Upper lobe of right lung (tissue), 1 donor: Measurements from ENCODE around the gene HMGB3. TPM values are rescaled to one million over a fixed set of nuclear protein-coding genes. Genes with fewer than 3 reads are reported as not detected.

ENCODE experiments used
- ATAC-seq: fragments of 200-7000 bp; cut with Tn5 transposase; one replicate; pipeline ENCODE4 v1.9.1; 2020; ENCODE audit warnings: mild to moderate bottlenecking, moderate library complexity
- DNase-seq: peaks from one replicate; pipeline ENCODE4 v3.0.0-alpha.2; 2020
- H3K27ac ChIP-seq: fragments of 200-600 bp; one replicate; pipeline ENCODE4 v1.8.0; 2022
- H3K27me3 ChIP-seq: fragments of 200-600 bp; one replicate; pipeline ENCODE4 v1.8.0; 2022; ENCODE audit warnings: mild to moderate bottlenecking
- H3K36me3 ChIP-seq: fragments of 200-600 bp; one replicate; pipeline ENCODE4 v1.8.0; 2022
- H3K4me1 ChIP-seq: fragments of 200-600 bp; one replicate; pipeline ENCODE4 v1.8.0; 2022
- H3K4me3 ChIP-seq: fragments of 200-600 bp; one replicate; pipeline ENCODE4 v1.8.0; 2022; ENCODE audit warnings: mild to moderate bottlenecking
- H3K9me3 ChIP-seq: fragments of 200-600 bp; one replicate; pipeline ENCODE4 v1.8.0; 2022
- CTCF ChIP-seq: fragments of 200-600 bp; IDR thresholded peaks from one replicate; pipeline ENCODE4 v1.8.0; 2022; ENCODE audit warnings: antibody characterized with exemption
- intact Hi-C: fragments of 100-400 bp; cut with DNase I; formaldehyde crosslinking; loops from one replicate; pipeline ENCODE4 v1.11.0; 2022
- total RNA-seq: library from RNA; stranded (reverse); fragmentation: NEBNext Ultra II Directional; extraction: Animal tissue kit (Norgen Biotek cat#: 25700); gene quantifications from one replicate; pipeline ENCODE4 v1.2.1, GENCODE V29; 2021
- donor health status: DM: no; HTN: yes; CAD: no; lungs with severe emphysema.

The HMGB3 gene
- total RNA-seq, 1 donor from 2014 or later: 19.5 TPM

GRCh38 chrX:151030845-151031244 lies 47.7 kb downstream of the HMGB3 start:
- no peak for TF ChIP-seq CTCF
- ATAC-seq: no peak
- no peaks in the 10 kb centered on the region for H3K4me1 ChIP-seq
- no peaks in the 10 kb centered on the region for H3K36me3 ChIP-seq
- no peak overlapping the region for H3K4me3 ChIP-seq
- no peak for DNase-seq
- H3K27me3 ChIP-seq: no peaks in the 10 kb centered on the region
- intact Hi-C loops: no loop called here
- no peaks in the 10 kb centered on the region for H3K9me3 ChIP-seq
- H3K27ac ChIP-seq: no peak overlapping the region

- TF ChIP-seq CTCF: no peak
- H3K4me1 ChIP-seq: no peaks in the 10 kb centered on the region
- intact Hi-C loops: no loop called here
- H3K27ac ChIP-seq: no peak overlapping the region
- H3K36me3 ChIP-seq: no peaks in the 10 kb centered on the region
- DNase-seq (no peak), ATAC-seq (no peak)
- no peak overlapping the region for H3K4me3 ChIP-seq
- H3K27me3 ChIP-seq: no peaks in the 10 kb centered on the region
- H3K9me3 ChIP-seq: no peaks in the 10 kb centered on the region
These were observed 48.3 kb downstream of the HMGB3 start for GRCh38 chrX:151031391-151031975.

- no peaks in the 10 kb centered on the region for H3K4me1 ChIP-seq
- no peaks in the 10 kb centered on the region for H3K9me3 ChIP-seq
- no peaks in the 10 kb centered on the region for H3K27me3 ChIP-seq
- no peak overlapping the region for H3K4me3 ChIP-seq
- TF ChIP-seq CTCF: no peak
- no peaks in the 10 kb centered on the region for H3K36me3 ChIP-seq
- H3K27ac ChIP-seq: no peak overlapping the region
- ATAC-seq (no peak), DNase-seq (no peak)
- intact Hi-C loops: no loop called here
These were observed 56.2 kb downstream of the HMGB3 start for GRCh38 chrX:151039351-151039750.

Other genes starting within 250 kb of the HMGB3 start
- gene CD99L2, start 84.7 kb upstream of the HMGB3 start, total RNA-seq: 38.4 TPM
- not detected for gene GPR50, start 193.2 kb downstream of the HMGB3 start, total RNA-seq